Ecto neural progenitor cell (in vitro differentiated cells): ENCODE results near the gene BRMS1L.
"Not testable (repeated sequence)": the region's sequence is repeated elsewhere in the genome, so short reads cannot be mapped to it uniquely, and the experiment has no call there.

Source experiments
- DNase-seq: peaks from one replicate; pipeline ENCODE4 v3.0.0-alpha.2; 2018; ENCODE audit warnings: low spot score

The BRMS1L gene

DNA sequence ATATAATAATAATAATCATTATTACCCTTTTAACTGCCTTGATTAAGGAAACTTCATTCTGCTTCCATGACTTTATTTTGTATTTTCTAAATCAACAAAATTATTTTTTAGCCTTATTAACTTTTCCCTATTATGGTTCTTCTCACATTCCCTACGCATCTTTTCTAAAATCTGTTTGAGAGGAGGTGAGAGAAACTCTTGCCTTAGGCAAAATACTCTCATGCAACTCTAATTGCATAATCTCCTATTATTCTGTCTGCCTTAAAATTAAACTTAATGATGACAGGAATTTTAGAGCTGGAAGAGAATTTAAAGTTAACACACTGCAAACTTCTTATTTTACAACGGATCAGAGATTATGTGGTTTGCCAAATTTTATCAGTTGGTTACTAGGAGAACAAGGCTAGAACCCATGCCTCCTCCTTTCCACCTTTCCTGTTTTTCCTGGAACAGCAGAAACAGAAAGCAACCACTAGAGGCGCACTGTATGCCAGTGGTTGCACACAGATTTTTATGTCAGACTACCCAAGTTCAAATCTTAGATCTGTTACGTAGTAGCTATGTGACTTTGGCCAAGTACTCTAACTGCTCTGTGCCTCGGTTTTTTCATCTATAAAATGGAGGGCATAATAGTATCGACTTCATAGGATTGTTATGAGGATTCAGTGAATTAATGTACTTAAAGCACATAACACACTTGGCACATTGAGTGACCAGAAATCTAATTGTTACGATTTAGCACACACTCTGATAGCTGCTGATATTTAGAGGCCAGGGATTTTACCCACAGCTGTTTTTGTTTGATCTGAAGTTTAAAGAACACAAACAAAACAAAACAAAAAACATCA, 4.3 kb upstream of the BRMS1L start:
- DNase-seq, result no peak

- DNase-seq, result no peak
Observed at GRCh38 chr14:35822501-35822900, 3.6 kb upstream of the BRMS1L start.

DNA sequence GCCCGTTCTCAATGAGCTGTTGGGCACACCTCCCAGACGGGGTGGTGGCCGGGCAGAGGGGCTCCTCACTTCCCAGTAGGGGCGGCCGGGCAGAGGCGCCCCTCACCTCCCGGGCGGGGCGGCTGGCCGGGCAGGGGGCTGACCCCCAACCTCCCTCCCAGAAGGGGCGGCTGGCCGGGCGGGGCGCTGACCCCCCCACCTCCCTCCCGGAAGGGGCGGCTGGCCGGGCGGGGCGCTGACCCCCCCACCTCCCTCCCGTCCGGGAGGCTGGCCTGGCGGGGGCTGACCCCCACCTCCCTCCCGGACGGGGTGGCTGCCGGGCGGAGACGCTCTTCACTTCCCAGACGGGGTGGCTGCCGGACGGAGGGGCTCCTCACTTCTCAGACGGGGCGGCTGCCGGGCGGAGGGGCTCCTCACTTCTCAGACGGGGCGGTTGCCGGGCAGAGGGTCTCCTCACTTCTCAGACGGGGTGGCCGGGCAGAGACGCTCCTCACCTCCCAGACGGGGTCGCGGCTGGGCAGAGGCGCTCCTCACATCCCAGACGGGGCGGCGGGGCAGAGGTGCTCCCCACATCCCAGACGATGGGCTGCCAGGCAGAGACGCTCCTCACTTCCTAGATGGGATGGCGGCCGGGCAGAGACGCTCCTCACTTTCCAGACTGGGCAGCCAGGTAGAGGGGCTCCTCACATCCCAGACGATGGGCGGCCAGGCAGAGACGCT, 1.5 kb upstream of the BRMS1L start:
- not testable (repeated sequence) for DNase-seq

DNA sequence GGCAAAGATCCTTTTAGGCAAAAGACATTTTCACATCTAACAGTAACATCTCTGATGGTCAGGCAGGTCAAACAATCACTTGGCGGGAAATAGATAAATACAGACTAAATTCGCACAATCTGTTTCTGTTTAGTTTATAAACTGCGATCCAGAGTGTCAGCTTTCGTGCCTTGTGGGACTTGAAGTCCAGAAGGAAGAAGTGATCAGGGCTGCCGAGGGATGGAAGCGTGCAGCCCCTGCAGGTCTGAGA, 245 bp upstream of the BRMS1L start:
- no peak for DNase-seq

GRCh38 chr14:35826952-35827416, 846 bp downstream of the BRMS1L start:
- no peak for DNase-seq

DNA sequence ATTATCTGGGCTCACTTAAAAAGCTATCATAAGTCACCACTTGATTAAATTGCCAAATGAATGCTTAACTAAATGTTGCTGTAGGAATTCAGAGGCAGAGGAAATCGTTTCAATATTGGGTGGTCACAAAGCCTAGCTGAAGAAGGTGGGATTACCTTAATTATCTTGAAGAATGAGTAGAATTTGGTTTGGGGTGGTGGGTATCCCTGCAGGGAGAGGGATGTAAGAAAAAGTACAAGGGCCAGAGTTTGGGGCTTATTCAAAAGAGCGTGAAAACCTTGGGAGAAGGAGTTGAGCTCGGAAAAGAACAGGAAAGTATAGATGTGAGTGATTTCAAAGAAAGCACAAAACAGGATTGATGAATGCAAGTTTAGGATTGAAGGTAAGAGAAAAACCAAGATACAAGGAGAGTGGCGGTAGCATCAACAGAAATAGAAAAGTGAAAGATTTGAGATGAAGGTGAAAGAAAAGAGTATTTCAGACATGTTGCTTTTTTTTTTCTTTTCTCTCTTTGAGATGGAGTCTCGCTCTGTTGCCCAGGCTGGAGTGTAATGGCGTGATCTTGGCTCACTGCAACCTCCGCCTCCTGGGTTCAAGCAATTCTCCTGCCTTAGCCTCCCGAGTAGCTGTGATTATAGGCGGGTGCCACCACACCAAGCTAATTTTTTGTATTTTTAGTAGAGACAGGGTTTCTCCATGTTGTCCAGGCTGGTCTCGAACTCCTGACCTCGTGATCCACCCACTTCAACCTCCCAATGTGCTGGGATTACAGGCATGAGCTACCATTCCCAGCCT, 1.7 kb downstream of the BRMS1L start:
- DNase-seq, result no peak

DNA sequence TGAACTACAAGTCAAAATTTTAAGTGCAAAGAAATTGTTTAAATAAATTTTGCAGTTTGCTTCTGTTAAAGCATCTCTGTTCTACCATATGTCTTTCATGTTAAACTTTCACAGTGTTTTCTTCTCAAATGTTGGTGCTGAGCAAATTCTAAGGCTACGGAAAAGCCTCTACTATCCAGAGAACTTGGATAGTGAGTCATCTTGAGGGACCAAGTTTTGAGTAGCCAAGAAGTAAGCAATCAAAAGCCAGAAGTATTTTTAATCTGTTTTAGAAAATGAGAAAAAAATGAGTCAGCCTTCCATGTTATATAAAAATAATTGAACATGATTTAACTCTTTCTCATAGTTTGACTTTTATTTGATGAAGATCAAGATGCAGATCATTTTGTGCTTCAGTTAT, 3.3 kb downstream of the BRMS1L start:
- DNase-seq, result no peak

DNA sequence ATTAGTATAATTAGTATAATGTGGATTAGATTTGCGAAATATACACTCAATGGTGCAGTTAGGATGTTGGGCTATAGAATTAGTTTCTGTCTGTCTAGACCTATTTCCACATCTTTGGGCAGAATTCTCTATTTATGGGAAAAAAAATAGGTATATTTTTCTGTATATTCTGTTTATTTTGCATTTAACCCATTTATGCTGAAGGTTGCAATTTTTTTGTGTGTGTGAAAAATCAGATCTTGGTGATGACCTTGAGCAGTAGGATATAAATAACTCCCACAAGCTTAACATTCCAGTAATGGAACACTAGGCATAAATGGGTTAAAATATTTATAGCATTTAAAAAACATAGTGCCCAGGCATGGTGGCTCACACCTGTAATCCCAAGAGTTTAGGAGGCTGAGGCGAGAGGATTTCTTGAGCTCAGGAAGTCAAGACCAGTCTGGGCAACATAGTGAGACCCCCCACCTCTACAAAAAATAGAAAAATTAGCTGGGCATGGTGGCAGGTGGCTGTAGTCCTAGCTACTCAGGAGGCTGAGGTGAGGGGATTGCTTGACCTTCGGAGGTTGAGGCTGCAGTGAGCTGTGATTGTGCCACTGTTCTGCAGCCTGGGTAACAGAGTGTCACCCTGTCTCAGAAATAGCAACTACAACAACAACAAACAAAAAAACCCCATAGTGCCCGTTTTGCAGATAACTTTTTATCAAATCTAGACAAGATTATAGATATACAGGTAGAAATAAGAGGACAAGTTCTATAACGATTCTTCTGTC, 9.3 kb downstream of the BRMS1L start:
- DNase-seq, result no peak

- not testable (repeated sequence) for DNase-seq
Observed at GRCh38 chr14:35841704-35842103, 15.6 kb downstream of the BRMS1L start.

- not testable (repeated sequence) for DNase-seq
Observed at GRCh38 chr14:35842245-35842644, 16.1 kb downstream of the BRMS1L start.

DNA sequence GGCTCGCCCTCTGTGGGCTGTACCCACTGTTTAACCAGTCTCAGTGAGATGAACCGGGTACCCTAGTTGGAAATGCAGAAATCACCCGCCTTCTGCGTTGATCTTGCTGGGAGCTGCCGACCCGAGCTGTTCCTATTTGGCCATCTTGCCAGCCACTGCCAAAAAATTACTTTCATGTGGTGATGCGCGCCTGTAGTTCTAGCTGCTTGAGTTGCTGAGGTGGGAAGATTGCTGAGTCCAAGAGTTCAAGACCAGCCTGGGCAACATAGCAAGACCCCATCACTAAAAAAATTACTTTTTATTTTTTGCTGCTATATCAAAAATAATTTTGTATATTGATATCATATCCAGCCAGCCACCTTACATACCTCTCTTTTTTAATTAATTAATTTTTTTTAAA, 18.4 kb downstream of the BRMS1L start:
- DNase-seq, result no peak

- no peak for DNase-seq
Observed at GRCh38 chr14:35847636-35848035, 21.5 kb downstream of the BRMS1L start.

DNA sequence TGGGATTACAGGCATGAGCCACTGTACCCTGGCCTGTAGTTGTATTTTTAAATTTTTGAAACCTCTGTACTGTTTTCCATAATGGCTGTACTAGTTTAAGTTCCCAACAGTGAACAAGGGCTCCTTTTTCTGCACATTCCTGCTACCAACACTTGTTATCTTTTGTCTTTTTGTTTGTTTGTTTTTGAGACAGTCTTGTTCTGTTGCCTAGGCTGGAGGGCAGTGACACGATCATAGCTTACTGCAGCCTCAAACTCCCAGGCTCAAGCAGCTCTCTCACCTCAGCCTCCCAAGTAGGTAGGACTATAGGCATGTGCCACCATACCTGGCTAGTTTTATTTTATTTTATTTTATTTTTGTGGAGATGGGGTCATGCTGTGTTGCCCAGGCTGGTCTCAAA, 23.0 kb downstream of the BRMS1L start:
- DNase-seq, result no peak

GRCh38 chr14:35851823-35852222, 25.7 kb downstream of the BRMS1L start:
- no peak for DNase-seq

- DNase-seq, result no peak
Observed at GRCh38 chr14:35853225-35853624, 27.1 kb downstream of the BRMS1L start.

GRCh38 chr14:35854696-35855270, 28.6 kb downstream of the BRMS1L start:
- no peak for DNase-seq

- DNase-seq, result no peak
Observed at GRCh38 chr14:35855876-35856481, 29.8 kb downstream of the BRMS1L start.

GRCh38 chr14:35858521-35859209, 32.5 kb downstream of the BRMS1L start:
- no peak for DNase-seq

DNA sequence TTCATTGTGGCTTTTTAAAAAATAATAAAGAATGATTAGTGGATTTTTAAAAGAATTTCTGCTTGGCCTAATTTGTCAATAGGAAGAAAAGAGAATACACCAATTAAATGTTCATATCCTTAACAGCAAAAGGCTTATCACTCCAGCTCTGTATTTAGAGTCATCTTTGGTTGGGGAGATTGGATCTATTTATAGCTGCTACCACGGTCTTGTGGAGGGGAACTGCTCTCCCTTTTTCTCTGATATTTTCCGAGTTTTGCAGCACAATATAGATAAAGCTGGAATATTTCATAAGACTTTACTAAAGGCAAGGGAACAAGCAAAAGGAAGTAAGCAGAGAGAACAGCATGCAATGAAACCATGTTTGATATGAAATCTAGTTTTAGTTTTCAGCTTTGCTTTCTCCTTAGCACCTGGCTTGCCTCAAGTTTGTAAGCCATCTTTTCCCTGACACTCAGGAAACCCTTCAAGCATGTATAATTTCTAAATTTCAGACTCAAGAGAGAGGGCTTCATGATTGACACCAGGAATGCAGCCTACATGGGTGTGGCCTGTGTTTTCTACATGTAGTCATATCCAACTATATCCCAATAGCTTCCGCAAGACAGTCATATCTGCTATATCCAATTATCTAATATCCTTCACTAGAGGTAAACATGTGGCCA, 35.2 kb downstream of the BRMS1L start:
- DNase-seq, result no peak
